HCT116 (cell line): ENCODE measurements around the gene ICOS. TPM values are rescaled to one million over a fixed set of nuclear protein-coding genes. Genes with fewer than 3 reads are reported as not detected.

Experiments used
- ATAC-seq: fragments of 200-7000 bp; cut with Tn5 transposase; 2 replicates; pipeline ENCODE4 v1.9.1; 2020; ENCODE audit warnings: mild to moderate bottlenecking, moderate library complexity
- BruUV-seq: library from RNA; stranded (reverse); fragments of 400-500 nt; replicated peaks from 2 replicates; lab custom pipeline; 2021; lab: Mats Ljungman, UMichigan
- CTCF ChIA-PET: fragments of 300-600 bp; sonication (Branson Sonifier 250); formaldehyde crosslinking; loops from one replicate; lab custom pipeline; 2021; ENCODE audit warnings: antibody characterized with exemption; lab: Charles Lee
- POLR2A ChIA-PET: fragments of 300-600, 350-600 bp; sonication (Branson Sonifier 250); formaldehyde crosslinking; loops from one replicate; lab custom pipeline; 2021; ENCODE audit warnings: antibody characterized with exemption; lab: Charles Lee
- RAD21 ChIA-PET, 2 experiments: fragments of 300-600 bp; sonication (Branson Sonifier 250); formaldehyde crosslinking; loops; one replicate each; lab custom pipeline; 2023; ENCODE audit warnings: low total read pairs in 2 of 2; ENCODE audit not compliant: uncharacterized antibody in 2 of 2, unreplicated experiment in 2 of 2, low non-redundant PET in 1 of 2; lab: Charles Lee
- DNase-seq: peaks from one replicate; pipeline ENCODE4 v3.0.0-alpha.2; 2010; ENCODE audit warnings: low read depth, low spot score
- H2AFZ ChIP-seq: fragments of 200-600 bp; shearing (Covaris generic), sonication (generic); 2 replicates; pipeline ENCODE4 v1.6.1; 2017; ENCODE audit warnings: low read depth, mixed run types, mixed read lengths, antibody characterized with exemption, low read length; ENCODE audit not compliant: poor library complexity, severe bottlenecking
- H3K27ac ChIP-seq: 2 replicates; pipeline ENCODE4 v1.5.1; 2012; ENCODE audit warnings: low read depth, low read length
- H3K27me3 ChIP-seq: fragments of 200-600 bp; sonication (generic); 2 replicates; pipeline ENCODE4 v1.6.1; 2016; ENCODE audit warnings: mixed run types, low read length, mixed read lengths; ENCODE audit not compliant: insufficient read depth
- H3K36me3 ChIP-seq, 2 experiments: fragments of 200-500 bp in 1 of 2; fragments of 200-600 bp in 1 of 2; sonication (Bioruptor generic) in 1 of 2; sonication (generic) in 1 of 2; 2 replicates each; pipeline versions ENCODE4 v1.5.1 to v1.6.1; 2014 to 2016; ENCODE audit warnings: low read length in 2 of 2, inconsistent platforms in 1 of 2, mixed read lengths in 1 of 2, mixed run types in 1 of 2; ENCODE audit not compliant: insufficient read depth in 2 of 2, control insufficient read depth in 1 of 2
- H3K4me1 ChIP-seq, 2 experiments: fragments of 200-600 bp in 1 of 2; sonication (generic) in 1 of 2; 2 replicates each; pipeline versions ENCODE4 v1.5.1 to v1.6.1; 2012 to 2017; ENCODE audit warnings: low read length in 2 of 2, inconsistent platforms in 1 of 2, mild to moderate bottlenecking in 1 of 2, mixed read lengths in 1 of 2, mixed run types in 1 of 2, moderate library complexity in 1 of 2; ENCODE audit not compliant: insufficient read depth in 2 of 2, control insufficient read depth in 1 of 2
- H3K4me2 ChIP-seq: fragments of 200-600 bp; sonication (generic); 2 replicates; pipeline ENCODE4 v1.6.1; 2017; ENCODE audit warnings: mixed run types, low read length, mixed read lengths
- H3K4me3 ChIP-seq, 2 experiments: fragments of 200-600 bp in 1 of 2; sonication (generic) in 1 of 2; replicated peaks in 1 of 2; 2 replicates each; pipeline ENCODE4 v1.5.1; 2011 to 2016; ENCODE audit warnings: low read length in 2 of 2, control low read depth in 1 of 2, low read depth in 1 of 2, mild to moderate bottlenecking in 1 of 2, mixed read lengths in 1 of 2, mixed run types in 1 of 2
- H3K79me2 ChIP-seq: fragments of 200-600 bp; sonication (generic); 2 replicates; pipeline ENCODE4 v1.6.1; 2017; ENCODE audit warnings: mild to moderate bottlenecking, mixed run types, low read length, moderate library complexity, mixed read lengths; ENCODE audit not compliant: insufficient read depth
- H3K9ac ChIP-seq: fragments of 200-600 bp; sonication (generic); 2 replicates; pipeline ENCODE4 v1.6.1; 2016; ENCODE audit warnings: low read length, mixed read lengths
- H3K9me2 ChIP-seq: fragments of 200-600 bp; sonication (generic), shearing (Covaris generic); 2 replicates; pipeline ENCODE4 v1.6.1; 2017; ENCODE audit warnings: mixed run types, mild to moderate bottlenecking, moderate library complexity; ENCODE audit not compliant: insufficient read depth
- H3K9me3 ChIP-seq, 2 experiments: fragments of 200-500 bp in 1 of 2; fragments of 200-600 bp in 1 of 2; sonication (Bioruptor generic) in 1 of 2; sonication (generic) in 1 of 2; 2 replicates each; pipeline ENCODE4 v1.6.1; 2014 to 2017; ENCODE audit warnings: low read length in 2 of 2, mixed read lengths in 2 of 2, inconsistent platforms in 1 of 2, low read depth in 1 of 2, mild to moderate bottlenecking in 1 of 2, mixed run types in 1 of 2, moderate library complexity in 1 of 2; ENCODE audit not compliant: control insufficient read depth in 1 of 2, insufficient read depth in 1 of 2
- H4K20me1 ChIP-seq: fragments of 200-600 bp; sonication (generic), shearing (Covaris generic); 2 replicates; pipeline ENCODE4 v1.6.1; 2017; ENCODE audit warnings: mixed run types, mild to moderate bottlenecking, moderate library complexity; ENCODE audit not compliant: insufficient read depth
- CBX3 ChIP-seq: IDR thresholded peaks from 2 replicates; pipeline ENCODE4 v1.6.1; 2012; ENCODE audit warnings: low read depth
- EGR1 ChIP-seq: IDR thresholded peaks from 2 replicates; pipeline ENCODE4 v1.6.1; 2012; ENCODE audit warnings: low read depth
- EZH2phosphoT487 ChIP-seq: fragments of 200-600 bp; IDR thresholded peaks from 2 replicates; pipeline ENCODE4 v1.6.1; 2018; ENCODE audit warnings: antibody characterized with exemption, borderline replicate concordance
- ZFX ChIP-seq: fragments of 450-650 bp; IDR thresholded peaks from 2 replicates; pipeline ENCODE4 v1.6.1; 2017
- intact Hi-C: fragments of 100-400 bp; cut with micrococcal nuclease; formaldehyde crosslinking; loops from 2 replicates; pipeline ENCODE4 v1.10.0; 2022
- total RNA-seq: library from RNA; stranded (reverse); gene quantifications from one replicate; pipeline ENCODE4 v1.2.1, GENCODE V29; 2021; ENCODE audit not compliant: unreplicated experiment
- TF ChIP-seq, protein P1 (sequence below): IDR thresholded peaks from 2 replicates; pipeline ENCODE4 v1.6.1; 2012; ENCODE audit warnings: low read depth
- TF ChIP-seq, protein P2 (sequence below): IDR thresholded peaks from 2 replicates; pipeline ENCODE4 v1.6.1; 2012

The ICOS gene
- total RNA-seq, 1 experiment from 2014 or later = not detected

DNA sequence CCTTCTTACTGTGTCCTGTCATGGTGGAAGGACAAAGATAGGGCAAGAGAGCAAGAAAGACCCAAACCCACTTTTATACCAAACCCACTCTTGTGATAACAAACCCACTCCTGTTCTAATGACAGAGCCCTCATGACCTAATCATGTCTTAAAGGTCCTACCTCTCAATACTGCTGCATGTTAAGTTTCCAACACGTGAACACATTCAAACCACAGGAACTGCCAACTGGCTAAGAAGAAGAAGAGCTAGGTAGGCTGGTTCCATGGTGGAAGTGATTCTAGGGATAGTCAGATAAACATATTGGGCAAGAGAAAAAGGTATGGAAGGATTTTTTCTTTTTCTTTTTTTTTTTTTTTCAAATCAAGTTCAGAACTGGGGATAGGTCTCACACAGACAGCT is 47.0 kb upstream of the ICOS start (continued):
- TF ChIP-seq, protein P1, sequence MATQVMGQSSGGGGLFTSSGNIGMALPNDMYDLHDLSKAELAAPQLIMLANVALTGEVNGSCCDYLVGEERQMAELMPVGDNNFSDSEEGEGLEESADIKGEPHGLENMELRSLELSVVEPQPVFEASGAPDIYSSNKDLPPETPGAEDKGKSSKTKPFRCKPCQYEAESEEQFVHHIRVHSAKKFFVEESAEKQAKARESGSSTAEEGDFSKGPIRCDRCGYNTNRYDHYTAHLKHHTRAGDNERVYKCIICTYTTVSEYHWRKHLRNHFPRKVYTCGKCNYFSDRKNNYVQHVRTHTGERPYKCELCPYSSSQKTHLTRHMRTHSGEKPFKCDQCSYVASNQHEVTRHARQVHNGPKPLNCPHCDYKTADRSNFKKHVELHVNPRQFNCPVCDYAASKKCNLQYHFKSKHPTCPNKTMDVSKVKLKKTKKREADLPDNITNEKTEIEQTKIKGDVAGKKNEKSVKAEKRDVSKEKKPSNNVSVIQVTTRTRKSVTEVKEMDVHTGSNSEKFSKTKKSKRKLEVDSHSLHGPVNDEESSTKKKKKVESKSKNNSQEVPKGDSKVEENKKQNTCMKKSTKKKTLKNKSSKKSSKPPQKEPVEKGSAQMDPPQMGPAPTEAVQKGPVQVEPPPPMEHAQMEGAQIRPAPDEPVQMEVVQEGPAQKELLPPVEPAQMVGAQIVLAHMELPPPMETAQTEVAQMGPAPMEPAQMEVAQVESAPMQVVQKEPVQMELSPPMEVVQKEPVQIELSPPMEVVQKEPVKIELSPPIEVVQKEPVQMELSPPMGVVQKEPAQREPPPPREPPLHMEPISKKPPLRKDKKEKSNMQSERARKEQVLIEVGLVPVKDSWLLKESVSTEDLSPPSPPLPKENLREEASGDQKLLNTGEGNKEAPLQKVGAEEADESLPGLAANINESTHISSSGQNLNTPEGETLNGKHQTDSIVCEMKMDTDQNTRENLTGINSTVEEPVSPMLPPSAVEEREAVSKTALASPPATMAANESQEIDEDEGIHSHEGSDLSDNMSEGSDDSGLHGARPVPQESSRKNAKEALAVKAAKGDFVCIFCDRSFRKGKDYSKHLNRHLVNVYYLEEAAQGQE = no peak

DNA sequence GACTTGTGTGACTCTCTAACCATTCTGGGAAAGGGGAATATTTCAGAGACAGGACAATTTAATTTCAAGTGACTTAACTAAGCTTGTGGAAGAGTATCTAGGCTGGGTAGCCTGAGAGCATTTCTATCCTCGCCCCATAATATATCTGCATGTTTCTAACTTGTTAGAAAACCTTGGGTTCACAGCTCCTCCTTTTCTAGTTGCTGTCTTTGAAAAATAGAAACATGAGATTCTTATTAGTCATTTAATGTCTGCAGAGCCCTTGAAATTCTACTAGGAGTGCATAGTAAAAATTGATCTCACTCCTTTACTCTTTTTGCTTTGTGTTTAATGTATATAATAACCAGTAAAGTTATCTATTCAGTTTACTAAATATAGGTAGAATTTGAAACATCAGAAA is 46.6 kb upstream of the ICOS start:
- no peaks in the 10 kb centered on the region for H3K4me1 ChIP-seq
- H3K27ac ChIP-seq = no peak overlapping the region
- H3K9me2 ChIP-seq = 0 out of 2 replicates have a peak, but pooled peaks cover 2% of the 10 kb centered on the region
- H3K27me3 ChIP-seq = no peaks in the 10 kb centered on the region
- DNase-seq (no peak), ATAC-seq (no peak)
- POLR2A ChIA-PET = no interaction called here
- intact Hi-C loops = no loop called here
- no peak overlapping the region for H3K4me3 ChIP-seq
- H3K36me3 ChIP-seq = no peaks in the 10 kb centered on the region
- H2AFZ ChIP-seq = no peak overlapping the region
- RAD21 ChIA-PET = no interaction called here
- H3K9me3 ChIP-seq = no peaks in the 10 kb centered on the region
- no peak for TF ChIP-seq CBX3
- TF ChIP-seq EGR1 = no peak
- no peak for TF ChIP-seq EZH2phosphoT487
- TF ChIP-seq ZFX = no peak
- H3K4me2 ChIP-seq = no peak overlapping the region
- CTCF ChIA-PET = no interaction called here
- BruUV-seq = no TSS peak
- H3K79me2 ChIP-seq = no peaks in the 10 kb centered on the region
- H3K9ac ChIP-seq = no peak overlapping the region
- H4K20me1 ChIP-seq = no peaks in the 10 kb centered on the region

DNA sequence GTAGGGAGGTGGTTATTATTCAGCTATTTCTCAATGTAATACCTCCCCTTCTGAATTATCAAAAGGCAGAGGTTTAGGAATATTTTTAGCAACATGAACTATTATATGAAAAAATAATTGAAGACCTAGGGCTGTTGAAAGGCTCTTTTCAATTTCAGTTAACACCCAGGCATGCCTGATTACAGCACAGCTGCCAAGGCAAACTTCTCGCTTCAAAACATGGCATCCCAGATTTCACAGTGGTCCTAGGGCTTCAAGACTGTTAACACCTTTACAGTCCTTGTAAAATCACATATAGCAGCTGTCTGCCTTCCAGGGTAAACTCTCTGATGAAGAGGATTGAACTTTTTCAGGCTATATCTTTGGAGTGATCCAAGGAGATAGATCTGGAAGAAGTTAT is 45.8 kb upstream of the ICOS start:
- no TSS peak for BruUV-seq
- no peak for ATAC-seq
- ChIA-PET RAD21 (no interaction called here), CTCF (no interaction called here), POLR2A (no interaction called here)
- Histone ChIP-seq H3K27me3 (no peaks in the 10 kb centered on the region), H3K9ac (no peak overlapping the region), H3K79me2 (no peaks in the 10 kb centered on the region), H3K36me3 (no peaks in the 10 kb centered on the region), H2AFZ (no peak overlapping the region), H3K4me3 (no peak overlapping the region), H3K27ac (no peak overlapping the region), H3K9me3 (no peaks in the 10 kb centered on the region), H3K4me2 (no peak overlapping the region), H3K4me1 (no peaks in the 10 kb centered on the region), H4K20me1 (no peaks in the 10 kb centered on the region), H3K9me2 (0 out of 2 replicates have a peak, but pooled peaks cover 2% of the 10 kb centered on the region)
- TF ChIP-seq, protein P2, sequence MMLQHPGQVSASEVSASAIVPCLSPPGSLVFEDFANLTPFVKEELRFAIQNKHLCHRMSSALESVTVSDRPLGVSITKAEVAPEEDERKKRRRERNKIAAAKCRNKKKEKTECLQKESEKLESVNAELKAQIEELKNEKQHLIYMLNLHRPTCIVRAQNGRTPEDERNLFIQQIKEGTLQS = no peak
- intact Hi-C loops = no loop called here
- no peak for DNase-seq
